ENCODE results near the gene ITCH.

Gene ITCH

DNA sequence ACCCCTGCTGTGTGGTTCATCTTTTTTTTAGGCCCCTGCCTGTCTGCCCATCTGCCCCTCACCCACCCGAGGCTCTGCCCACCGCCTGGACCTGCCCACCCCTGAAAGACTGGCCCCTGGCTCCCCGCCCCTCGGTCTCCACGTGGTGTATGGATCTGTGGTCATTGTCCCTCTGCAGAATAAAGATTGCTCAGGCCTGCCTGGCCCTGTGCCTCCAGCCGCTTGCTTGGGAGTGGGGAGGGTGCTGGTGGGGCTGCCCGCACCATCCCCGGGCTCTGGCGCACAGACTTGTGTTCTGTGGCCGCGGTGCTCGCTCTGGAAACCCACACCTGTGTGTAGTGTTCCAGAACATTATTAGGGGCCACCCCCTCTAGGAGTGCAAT is 197.1 kb downstream of the ITCH start:
- DNase-seq, result no peak

DNA sequence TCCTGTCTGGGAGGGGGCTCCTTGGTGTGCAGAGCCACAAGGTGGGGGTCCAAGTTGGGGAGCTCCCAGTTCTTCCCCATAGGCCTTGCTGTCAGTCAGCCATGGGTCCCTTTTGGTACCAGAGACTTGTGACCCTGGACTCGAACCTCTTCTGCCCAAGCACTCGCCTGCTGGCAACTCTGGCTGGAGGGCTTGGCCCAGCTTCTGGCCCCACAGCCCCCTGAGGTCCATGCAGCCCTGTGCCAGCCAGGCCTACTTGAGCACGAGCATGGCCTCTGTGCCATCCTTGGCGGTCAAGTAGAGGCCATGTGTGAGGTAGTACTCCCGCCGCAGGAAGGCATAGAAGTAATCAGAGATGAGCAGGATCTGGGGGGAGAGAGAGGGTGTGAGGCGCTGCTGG is 197.5 kb downstream of the ITCH start:
- no peak for DNase-seq
